Stimulated activated CD4-positive, alpha-beta T cell treated with anti-CD3 and anti-CD28 coated beads, Interleukin-12 subunit alpha, Interleukin-12 subunit beta, amount 100 ng/mL, for 4 hours (primary cell): ENCODE measurements around the gene SNCA.

Experiments
- DNase-seq: peaks from one replicate; pipeline ENCODE4 v3.0.0-alpha.2; 2020

The SNCA gene

GRCh38 chr4:89703829-89704590, 133.0 kb downstream of the SNCA start:
- DNase-seq, result no peak

DNA sequence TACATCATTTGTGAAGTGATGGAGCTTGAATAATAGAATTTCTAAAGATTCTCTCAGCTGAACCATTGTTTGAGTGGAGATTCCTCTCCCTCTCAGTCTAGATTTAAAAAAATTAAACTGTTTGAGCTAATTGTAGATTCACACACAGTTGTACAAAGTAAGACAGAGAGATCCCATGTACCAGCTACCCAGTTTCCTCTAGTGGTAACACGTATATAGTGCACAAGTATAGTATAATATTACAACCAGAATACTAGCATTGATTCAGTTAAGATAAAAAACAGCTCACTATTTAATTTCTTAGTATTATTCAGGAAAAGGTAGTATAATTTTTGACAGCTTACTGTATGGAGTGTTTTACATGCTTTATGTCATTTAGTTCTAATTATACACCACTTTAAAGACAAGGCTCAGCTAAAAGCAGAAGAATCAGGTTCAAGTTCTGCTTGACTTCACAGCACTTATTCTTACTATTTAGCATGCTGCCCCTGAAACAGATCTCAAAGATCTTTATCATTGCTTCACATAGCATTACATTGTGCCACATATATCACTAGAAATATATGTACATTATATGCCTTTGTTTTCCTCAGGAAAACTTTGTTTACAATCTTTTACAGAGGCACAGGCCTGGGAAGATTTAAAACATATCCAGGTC, 136.1 kb downstream of the SNCA start:
- DNase-seq, result no peak

DNA sequence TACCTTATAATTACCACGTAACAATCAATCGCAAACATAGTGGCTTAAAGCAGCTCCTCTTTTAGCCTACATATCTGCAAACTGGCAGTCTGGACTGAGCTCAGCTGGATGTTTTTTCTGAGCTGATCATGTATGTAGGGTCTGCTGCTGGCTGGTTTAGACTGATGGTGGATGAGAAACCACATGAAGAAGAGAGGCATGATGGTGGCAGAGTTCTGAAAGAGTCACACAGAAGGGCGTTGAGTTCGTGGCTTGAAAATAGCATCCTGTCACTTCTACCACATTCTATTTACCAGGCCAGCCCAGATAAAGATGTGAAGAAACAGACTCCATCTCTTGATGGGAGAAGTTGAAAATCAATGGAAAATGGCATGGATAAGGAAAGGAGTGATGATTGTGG, 151.3 kb downstream of the SNCA start:
- no peak for DNase-seq

- DNase-seq, result no peak
These were observed 151.7 kb downstream of the SNCA start for GRCh38 chr4:89685277-89685676.

DNA sequence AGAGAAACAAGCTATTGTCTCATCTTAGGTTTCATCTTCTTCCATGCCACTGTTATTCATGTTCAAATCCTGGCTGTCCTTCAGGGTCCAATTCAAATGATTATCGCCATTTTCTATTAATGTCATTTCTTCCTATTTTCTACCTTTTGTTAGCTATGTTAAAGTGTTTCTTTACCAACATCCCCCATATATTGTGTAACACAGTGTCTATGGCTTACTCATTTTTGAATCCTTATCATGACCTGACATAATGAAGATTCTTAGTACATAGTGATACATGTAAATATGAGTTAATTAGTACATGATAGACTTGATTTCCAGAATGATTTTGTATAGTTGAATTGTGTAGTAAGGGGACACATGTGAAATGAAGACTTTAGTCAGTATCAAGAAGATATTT, 152.4 kb downstream of the SNCA start:
- no peak for DNase-seq

- no peak for DNase-seq
These were observed 154.2 kb downstream of the SNCA start for GRCh38 chr4:89682808-89683207.

DNA sequence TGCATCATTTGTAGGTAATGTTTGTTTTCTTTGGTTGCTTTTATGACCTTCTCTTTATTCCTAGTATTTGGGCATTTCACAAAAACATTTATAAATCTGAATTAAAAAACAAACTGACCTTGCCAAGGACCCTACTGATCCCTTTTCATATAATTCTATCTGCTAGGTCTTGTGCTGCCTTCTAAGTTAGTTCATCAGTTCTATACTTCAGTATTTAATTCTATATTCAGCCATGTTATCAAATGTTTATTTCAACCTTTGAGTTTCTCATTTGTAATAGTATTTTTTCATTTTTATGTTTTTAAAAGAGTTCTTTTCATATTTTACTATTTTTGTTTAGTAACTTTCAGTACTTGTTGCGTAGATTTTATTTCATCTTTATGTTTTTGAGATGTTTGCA, 155.3 kb downstream of the SNCA start:
- DNase-seq, result no peak

GRCh38 chr4:89681219-89681618, 155.7 kb downstream of the SNCA start:
- no peak for DNase-seq

- DNase-seq, result no peak
These were observed 162.0 kb downstream of the SNCA start for GRCh38 chr4:89674876-89675459.
